Activated T-cell treated with anti-CD3 and anti-CD28 coated beads, Interleukin-2, amount 50 U/mL, for 48 hours (primary cell): Measurements from ENCODE around the gene TAOK1.

Experiments used
- DNase-seq, 2 experiments: peaks; one replicate each; pipeline ENCODE4 v3.0.0-alpha.2; 2020

TAOK1 gene

GRCh38 chr17:29586676-29587469 is 196.7 kb downstream of the TAOK1 start:
- no peak for DNase-seq

GRCh38 chr17:29587591-29587990 is 197.4 kb downstream of the TAOK1 start:
- no peak for DNase-seq

GRCh38 chr17:29588017-29588561 is 197.9 kb downstream of the TAOK1 start:
- DNase-seq = no peak

GRCh38 chr17:29588562-29589411 is 198.6 kb downstream of the TAOK1 start:
- peak; percentile 57 to 70 for DNase-seq

GRCh38 chr17:29589524-29590410 is 199.6 kb downstream of the TAOK1 start, which contains the start of gene GIT1:
TSS of gene GIT1 (minus strand) at chr17:29589648. CDS start at chr17:29589378, 270 bp downstream.
- peak; percentile 87 to 89 for DNase-seq

GRCh38 chr17:29590411-29591145 is 200.4 kb downstream of the TAOK1 start:
- DNase-seq = peak; percentile 63 to 72

GRCh38 chr17:29591146-29591736 is 201.1 kb downstream of the TAOK1 start:
- peak; percentile 71 to 77 for DNase-seq

GRCh38 chr17:29591737-29592608 is 201.8 kb downstream of the TAOK1 start:
- DNase-seq = peak; percentile 89 to 93

GRCh38 chr17:29592850-29593551 is 202.8 kb downstream of the TAOK1 start, which contains the start of gene ANKRD13B:
TSS of gene ANKRD13B (plus strand) at chr17:29593132. CDS start at chr17:29593622, 490 bp downstream.
- DNase-seq = peak; percentile 72 to 76

- peak; percentile 55 to 64 for DNase-seq
Observed at GRCh38 chr17:29593591-29594518, 203.7 kb downstream of the TAOK1 start.

- no peak for DNase-seq
Observed at GRCh38 chr17:29594519-29595090, 204.4 kb downstream of the TAOK1 start.

- no peak for DNase-seq
Observed at GRCh38 chr17:29595107-29595942, 205.2 kb downstream of the TAOK1 start.

- DNase-seq = no peak
Observed at GRCh38 chr17:29595943-29596774, 206.0 kb downstream of the TAOK1 start.

GRCh38 chr17:29596811-29597210 is 206.6 kb downstream of the TAOK1 start:
- DNase-seq = no peak

GRCh38 chr17:29597361-29598172 is 207.4 kb downstream of the TAOK1 start:
- no peak for DNase-seq
